NCI-H2107 (cell line): ENCODE measurements around the gene CHI3L2.
"Not testable (repeated sequence)": the region's sequence is repeated elsewhere in the genome, so short reads cannot be mapped to it uniquely, and the experiment has no call there.

Experiments
- DNase-seq: peaks from one replicate; lab custom pipeline; 2025; lab: John Stamatoyannopoulos, UW

The CHI3L2 gene

DNA sequence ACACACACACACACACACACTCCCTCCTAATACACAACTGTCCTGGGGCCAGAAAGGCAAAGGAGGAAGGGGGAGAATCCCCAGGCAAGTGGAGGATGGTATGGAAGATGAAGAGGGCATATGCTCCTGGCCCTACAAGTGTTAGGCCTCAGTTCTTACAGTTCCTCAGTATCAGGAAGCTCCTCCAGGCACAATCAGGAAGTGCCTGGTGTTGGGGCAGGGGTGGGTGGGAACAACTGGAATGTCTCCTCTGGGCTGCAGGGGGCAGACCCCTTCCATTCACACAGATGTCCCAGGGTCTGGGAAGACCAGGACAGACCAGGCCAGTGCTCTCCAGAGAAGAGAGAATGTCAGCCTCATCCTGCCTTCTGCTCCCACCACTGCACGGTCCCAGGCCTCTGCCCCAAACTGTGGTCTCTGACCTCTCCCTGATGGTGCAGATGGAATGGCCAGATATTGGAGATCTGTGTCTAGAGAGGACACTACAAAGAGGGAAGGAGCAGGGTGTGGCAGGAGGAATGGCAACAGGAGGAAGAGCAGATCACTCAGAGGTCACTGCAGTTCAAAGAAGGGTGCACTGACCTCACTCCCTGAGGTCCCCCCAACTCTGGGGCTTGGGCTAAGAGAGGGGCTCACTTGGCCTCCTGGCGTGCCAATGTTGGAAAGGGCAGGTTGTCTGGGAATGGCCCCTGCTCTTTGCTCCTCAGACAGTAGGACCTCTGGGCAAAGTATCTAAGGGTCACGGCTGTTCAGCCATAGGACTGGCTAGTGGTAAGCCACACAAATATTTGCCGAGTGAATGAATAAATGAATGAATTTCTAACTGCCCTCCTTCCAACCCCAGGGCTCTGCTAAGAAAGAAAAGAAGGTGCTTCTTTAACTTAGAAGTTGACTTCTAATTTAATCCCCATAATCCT is 24.5 kb upstream of the CHI3L2 start:
- no peak for DNase-seq

DNA sequence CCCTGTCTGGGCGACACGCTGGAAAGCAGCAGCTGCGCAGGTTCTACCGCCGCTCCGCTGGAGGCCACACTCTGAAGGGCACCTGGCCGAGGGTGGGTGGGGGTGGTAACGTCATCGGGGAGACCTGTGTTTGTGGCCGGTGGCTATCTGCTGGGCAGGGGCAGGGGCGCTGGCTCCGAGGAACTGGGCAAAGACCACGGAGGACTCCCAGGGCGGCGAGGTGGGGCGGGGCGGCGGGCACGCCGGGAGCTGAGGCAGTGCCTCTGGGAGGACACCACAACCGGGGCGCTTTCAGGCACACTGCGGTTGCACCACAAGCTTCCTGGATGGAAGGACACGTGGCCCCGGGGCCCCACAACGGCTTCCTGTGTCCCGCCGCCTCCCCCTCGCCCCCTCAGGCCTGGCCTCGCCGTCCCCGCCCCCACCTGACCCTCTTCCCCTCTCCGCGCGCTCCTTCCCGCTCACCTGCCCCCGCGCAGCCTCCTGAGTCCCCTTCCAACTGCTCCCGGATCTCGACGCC is 23.8 kb upstream of the CHI3L2 start:
- no peak for DNase-seq

DNA sequence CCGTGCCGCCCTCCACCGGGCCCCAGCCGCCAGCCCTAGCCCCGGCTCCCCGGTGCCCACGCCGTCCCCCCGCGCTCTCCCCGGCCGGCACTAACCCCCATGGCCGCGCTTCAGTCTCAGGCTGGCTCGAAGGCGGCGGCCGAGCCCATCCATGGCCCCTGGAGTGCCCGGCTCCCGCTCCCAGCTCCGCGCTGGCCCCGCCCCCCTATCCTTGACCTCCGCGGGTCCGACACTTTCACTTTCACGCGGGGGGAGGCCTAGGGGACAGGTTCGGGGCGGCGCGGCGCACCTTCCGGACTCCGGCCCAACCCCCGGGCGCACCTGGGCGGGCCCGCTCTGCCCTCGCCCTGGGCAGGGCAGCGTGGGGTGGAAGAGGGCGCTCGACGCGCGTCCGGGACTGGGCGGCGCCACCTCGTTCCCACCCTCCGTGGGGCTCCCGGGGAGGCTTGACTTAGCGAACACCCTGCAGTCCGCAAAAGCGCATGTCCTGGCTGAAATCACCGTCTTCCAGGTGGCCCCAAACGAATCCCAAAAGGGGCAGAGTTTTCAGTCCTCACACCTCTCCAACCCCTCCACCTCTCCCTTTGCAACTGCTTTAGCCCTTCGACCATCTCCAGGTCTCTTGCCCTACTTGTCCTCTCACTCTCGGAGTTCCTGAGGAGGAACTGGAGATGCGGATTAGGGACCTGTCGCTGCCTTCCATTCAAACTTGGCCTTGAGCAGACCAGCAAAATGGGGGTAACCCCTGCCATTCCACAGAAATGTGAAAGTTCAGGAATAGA is 23.1 kb upstream of the CHI3L2 start:
- no peak for DNase-seq

DNA sequence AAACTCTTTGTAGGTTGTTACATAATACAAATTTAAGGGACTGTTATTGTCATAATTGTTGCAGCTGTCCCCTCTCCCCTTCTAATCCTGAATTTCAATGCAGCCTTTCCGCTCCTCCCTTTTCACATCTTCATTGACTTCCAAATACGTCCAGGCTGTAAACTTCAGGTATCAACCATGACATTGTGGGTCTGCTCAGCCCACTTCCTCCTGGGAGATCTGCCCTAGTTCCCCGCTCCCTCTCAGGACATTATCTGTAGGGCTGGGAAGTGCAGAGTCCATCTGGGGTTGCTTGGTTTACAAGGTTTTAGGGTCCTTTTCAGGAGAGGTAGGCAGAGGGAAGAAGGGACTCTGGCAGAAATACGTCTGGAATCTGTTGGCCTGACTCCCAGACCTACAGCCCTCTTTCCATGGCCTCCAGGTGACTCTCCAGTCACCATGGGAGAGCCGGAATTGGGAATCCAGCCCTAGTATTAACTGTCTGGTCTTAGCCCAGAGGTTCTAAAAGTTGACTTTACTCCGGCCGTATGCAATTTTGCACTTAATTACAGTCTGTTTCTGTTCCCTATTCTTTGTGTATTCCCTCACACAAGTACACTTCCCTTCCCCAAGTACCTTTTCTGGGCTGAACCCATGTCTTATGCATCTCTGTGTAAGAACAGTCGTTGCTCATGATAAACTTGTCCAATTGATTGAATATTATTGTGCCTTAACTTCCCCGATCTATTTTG is 22.4 kb upstream of the CHI3L2 start:
- DNase-seq, result no peak

DNA sequence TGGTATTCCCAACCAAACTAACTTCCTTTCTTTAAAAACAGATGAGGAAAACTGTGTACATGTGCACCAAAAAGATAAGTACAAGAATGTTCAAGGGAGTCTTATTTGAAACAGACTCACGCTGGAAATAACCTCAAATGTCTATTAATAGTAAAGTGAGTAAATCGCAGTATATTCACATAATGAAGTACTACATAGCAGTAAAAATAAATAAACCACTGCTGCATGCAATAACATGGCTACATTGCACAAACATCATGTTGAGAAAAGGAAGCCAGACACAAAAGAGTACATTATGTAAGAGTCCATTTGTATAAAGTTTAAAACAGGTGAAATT is 21.8 kb upstream of the CHI3L2 start:
- no peak for DNase-seq

DNA sequence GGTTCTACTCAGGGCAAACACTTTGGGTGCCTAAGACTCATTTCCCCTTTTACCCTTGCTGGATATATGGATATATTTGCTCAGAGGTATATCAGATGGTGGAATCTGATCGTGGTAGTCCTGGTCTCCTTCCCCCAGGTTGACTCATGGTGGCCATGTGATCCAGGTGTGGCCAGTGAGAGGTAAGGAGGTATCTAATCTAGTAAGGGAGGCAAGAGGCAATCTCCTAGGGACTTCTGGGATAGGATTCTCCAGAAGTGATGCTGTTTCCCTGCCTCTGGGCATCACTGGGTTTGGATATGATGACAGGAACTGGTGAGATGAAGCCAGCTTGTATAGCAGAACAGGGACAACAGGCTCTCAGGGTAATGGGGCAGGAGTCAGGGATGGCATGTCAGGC is 18.6 kb upstream of the CHI3L2 start:
- DNase-seq, result no peak

DNA sequence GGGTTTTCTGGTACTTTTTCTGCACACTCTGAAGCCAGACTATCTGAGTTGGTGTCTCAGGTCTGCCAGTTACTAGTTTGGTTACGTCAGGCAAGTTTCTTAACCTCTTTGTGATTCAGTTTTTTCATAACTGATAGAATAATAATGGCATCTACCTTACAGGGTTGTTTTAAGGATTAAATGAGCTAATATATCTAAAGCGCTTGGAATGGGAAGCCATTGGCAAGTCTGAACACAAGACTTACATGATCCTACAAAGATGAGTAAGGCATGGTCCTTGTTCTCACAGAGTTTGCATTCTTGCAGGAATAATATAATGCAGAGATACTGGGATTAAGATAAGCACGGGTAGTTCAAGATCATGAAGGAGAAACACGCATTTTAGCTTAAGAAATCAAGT is 17.9 kb upstream of the CHI3L2 start:
- DNase-seq, result no peak

DNA sequence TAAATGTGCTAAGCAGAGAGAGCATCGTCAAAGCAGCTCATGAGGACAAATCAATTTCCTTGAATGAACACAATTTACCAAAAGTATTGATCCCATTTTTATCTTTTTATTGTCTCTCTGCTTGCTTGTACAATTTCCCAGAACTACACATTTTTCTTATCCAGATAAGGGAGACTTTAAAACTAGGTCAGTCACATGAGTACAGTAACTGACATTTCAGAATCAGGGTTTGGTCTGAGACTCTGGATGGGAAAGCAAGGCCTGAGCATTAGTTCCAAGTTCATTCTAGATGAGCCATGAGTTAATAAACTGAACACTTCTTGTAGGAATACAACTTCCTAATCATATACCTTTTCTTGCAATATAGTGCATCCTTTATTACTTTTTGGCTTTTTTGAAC is 15.6 kb upstream of the CHI3L2 start:
- DNase-seq, result no peak

DNA sequence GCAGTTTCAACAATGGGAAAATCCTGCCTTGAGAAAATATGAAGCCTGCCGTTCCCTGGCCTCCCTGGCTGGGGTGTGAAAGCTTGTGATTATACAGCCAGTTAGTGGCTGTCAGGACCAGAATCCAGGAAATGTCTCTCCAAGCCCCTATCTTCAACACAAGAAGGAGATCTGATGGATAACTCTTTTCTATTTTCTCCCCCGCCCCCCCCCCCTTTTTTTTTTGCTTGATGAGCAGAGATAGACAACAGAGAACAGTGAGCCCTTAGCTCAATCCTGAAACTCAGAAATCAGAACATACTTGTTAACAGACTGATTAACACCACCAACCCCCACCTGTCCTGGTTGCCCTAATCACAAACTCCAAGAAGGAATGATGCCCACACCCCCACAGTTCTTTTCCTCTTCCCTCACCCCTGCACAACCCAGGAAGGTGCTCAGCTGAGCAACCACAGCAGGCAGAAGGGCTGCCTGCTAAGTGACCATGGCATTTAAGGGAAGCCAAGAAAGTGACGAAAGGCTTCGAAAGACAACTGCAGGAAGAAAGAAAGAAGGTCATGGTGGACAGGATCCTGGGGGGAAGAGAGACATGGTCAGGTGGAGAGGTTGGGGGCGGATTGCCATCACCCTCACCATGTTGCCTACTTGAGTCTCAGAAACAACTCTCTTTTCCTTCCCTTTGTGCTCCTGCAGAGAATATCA is 14.7 kb upstream of the CHI3L2 start:
- DNase-seq, result no peak

DNA sequence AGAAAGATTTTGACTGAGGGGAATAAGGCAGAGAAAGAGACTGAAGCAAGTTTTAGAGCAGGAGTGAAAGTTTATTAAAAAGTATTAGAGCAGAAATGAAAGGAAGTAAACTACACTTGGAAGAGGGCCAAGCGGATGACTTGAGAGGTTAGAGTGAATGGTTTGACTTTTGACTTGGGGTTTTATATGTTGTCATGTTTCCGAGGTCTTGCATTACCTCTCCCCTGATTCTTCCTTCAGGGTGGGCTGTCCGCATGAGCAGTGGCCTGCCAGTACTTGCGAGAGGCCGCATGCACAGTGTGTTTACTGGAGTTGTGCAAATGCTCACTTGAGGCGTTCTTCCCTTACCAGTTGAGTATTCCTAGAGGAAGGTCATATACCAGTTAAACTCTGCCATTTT is 14.1 kb upstream of the CHI3L2 start:
- DNase-seq, result no peak

DNA sequence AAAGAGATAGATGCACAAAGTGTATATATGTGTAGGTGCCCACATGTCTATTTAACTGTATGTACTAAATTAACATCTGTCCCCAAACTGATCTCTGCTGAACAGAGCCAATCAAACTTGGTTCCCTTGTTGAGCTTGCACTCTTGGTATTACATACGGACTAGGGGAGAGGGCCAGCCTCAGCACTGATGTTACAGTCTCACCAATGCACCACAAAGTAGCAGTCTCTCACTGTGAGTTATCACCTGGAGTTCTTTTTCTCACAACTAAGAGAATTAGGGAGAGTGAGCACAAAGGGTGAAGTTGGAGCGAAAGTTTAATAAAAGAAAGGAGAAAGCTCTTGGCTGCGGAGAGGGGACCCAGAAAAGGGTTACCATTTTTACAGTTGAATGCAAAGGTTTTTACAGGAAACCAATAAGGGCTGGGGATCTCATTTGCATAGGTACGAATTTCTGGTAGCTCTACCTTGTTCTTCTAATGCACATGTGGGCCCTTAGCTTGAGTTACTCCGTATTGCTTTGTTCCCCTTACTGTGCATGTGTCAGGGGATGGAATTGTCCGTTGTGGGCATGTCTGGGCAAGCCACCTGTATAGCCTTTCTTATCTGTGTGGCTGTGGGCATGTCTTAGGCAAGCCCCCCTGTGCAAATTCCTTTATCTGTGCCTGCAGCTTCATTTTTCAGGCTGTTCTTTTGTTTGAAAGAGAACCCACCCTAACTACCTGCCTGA is 13.3 kb upstream of the CHI3L2 start:
- DNase-seq, result no peak

DNA sequence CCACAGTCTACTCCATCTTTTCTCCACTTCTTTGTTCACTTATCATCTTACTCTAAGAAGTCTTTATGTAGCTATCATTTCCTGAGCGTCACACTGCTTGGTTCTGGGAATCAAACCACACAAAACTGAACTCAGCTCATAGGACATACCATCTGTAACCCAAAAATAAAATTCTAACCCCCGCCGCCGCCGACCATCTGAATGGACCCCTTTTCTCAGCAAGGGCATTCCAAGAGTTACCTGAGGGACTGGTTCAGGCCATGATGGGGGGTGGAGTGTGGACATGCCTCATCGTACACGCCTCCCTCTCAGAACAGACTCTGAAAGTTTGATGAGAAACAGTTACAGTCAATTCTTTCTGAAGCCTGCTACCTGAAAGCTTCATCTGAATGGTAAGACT is 12.6 kb upstream of the CHI3L2 start:
- no peak for DNase-seq

DNA sequence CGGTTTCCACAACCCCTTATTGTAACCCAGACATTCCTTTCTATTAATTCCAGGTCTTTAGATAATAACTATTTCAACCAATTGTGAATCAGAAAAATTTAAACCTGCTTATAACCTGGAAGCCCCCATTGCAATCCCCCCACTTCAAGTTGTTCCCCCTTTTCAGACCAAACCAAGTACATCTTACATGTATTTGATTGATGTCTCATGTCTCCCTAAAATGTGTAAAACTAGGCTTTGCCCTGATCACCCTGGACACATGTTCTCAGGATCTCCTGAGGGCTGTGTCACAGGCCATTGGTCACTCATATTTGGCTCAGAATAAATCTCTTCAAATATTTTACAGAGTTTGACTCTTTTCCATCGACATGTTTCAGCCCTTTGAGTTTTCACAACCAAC is 12.2 kb upstream of the CHI3L2 start:
- not testable (repeated sequence) for DNase-seq

DNA sequence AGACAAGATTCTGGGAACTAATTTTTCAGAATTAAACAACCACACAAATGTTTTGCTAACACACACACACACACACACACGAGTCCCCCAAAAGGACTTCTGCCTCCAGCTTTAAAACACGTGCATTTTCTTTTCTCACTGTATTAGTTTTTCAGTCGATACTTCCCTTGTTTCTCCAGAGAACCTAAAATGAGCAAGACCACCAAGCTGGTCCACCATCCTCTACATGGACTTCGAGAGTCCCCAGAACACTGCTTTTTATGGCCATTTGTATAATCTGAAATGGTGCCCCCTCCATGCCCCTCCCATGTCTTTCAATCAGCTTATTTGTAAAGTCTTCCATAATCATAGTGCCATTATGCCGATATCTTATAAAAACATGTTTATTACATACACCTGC is 10.8 kb upstream of the CHI3L2 start:
- no peak for DNase-seq

DNA sequence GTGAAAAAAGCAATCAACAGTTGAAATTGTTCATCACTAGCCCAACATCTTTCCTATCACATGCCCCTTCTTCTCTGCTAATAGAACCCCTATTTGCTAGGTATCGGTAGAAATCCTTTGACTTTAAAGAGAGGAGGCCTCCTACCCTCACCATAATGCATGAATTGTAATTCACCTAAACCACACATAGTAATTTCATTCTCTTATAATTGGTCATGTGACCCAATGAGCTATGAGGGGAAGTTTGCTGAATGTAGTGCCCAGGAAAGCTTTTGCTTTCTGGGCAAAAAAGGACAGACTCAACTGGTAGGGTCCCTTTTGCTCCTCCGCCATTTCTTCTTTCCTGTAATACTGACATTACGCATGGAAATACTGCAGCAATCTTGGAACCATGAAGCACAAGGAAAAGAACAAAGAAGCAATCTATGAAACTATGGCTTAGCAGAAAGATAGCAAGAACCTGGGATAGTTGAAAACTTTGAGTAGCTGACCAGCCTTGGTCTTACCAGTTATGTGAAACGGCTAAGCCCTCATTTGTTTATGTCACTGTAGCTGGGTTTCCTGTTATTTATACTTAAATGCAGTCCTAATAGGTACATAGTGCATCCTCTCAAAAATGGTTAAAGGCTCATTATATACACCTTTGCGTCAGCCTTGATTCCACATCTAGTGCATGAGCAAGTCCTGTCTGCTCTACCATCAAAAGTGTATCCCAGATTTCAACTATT is 10.2 kb upstream of the CHI3L2 start:
- DNase-seq, result no peak

DNA sequence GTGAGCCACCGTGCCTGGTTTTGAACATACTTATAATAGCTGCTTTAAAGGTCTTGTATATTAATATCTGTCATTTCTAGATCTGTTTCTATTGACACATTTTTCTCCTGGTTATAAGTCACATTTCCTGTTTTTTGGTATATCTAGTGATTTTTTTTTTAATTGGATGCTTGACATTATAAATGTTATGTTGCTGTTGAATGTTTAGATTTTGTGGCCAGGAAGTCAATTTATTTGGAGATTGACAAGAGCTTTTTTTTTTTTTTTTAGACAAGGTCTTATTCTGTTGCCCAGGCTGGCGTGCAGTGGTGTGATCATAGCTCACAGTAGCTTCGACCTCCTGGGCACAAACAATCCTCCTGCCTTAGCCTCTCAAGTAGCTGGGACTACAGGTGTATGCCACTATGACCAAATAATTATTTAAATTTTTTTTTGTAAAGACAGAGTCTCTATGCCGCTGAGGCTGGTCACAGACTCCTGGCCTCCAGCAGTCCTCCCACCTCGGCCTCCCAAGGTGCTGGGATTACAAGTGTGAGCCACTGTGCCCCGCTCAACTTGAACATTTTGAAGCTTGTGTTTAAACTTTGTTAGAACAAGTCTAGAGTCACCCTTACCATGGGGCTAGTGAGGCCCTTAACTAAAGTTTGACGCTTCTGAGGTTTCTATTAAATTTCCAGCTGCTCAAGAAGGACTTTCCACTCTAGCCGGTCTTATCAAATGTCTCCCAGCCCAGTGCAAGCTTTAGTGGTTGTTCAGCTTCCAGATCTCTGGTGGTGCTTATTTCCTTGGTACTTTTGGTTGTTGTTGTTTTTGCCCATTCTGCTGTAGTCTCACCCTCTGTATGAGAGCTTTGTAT is 8.6 kb upstream of the CHI3L2 start:
- no peak for DNase-seq

DNA sequence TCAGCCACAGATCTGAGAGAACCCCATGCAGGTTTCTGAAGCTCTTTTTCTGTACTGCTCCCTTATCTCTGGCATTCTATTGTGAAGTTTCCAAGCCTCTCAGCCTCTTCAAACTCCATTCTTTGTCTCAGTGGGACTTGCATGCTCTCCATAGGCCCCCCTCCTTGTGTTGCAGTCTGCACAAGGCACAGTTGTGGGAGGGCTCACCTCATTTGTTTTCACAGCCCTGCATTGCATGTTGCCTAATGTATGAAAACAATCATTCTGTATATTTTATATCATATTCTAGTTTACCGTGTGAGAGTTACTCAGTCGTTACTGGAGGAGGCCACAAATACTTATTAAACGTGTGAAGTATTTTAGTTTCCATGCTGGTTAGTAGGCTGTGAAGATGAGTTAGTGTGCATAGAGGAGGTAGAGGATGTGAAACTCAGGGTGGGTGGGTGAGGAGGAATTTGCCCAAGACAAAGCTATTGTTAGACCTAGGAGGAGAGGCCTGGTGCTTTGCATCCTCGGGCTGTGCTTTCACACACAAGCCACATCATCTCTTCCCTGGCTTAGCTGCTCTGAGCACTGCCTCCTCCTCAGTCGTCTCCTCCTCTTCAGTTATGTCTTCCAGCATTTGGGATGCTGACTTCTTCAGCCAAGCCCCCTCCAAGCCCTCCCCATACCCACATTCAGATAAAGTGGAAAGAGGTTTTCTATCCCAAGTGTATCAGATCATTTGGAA is 7.8 kb upstream of the CHI3L2 start:
- DNase-seq, result no peak

DNA sequence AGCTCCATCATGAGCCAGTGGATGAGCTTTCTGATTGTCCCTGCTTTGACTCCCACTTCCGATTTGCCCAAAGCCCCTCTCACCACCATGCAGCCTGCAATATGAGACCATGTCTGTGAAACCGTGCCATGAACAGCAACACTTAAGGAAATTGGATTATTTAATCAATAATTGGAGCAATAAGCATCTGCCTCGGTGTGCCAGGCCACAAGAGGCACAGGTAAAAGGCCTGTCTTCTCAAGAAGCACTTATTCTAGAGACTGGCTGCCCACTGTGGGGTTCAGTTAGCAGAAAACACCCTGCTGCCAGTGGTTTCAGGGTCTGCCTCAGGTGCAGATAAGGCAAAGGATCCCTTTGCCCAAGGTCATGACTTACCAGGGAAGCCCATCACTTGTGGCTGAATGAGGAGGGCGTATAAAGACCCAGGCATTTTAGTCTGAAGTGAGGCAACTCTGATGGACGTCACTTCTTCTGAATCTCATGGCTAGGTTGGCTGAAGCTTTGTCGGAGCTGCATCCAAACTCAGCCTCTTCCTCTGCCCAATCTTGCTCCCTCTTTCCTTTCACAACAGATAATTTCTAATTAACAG is 7.1 kb upstream of the CHI3L2 start:
- DNase-seq, result no peak

DNA sequence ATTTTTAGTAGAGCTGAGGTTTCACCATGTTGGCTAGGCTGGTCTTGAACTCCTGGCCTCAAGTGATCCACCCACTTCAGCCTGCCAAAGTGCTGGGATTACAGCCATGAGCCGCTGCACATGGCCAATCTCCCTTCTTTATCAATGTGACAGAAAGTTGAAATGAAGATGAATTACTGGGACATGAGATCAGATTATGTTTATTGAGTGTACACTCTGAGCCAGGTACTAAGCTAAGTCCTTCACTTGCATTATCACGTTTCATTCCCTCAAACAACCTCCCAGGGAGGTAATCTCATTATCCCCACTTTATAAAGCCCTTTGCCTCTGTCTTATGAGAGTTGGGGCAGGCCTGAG is 6.3 kb upstream of the CHI3L2 start:
- DNase-seq, result no peak
